NCI-H345 (cell line): ENCODE results near the gene TCF25.
A peak's percentile ranks its signal among the peaks of the same experiment; 100 is the strongest.

Experiments used
- DNase-seq: peaks from one replicate; lab custom pipeline; 2025; lab: John Stamatoyannopoulos, UW

Gene TCF25

DNA sequence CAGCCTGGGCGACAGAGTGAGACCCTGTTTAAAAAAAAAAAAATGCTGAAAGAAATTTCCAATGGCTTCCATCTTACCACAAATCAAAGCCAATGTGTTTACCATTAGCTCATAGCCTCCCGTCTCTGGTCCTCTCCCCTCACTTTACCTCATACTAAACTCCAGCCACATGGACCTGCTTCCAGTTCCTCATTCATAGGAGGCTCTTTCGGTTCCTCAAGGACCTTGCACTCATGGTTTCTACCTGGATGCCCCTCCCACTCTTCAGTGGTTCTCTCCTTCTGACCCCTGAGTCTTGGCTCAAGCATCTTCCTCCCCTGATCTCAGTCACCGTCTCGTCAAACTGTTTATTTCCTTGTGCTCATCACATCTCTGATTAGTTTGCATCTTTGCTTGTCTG, 71.4 kb downstream of the TCF25 start:
- no peak for DNase-seq

DNA sequence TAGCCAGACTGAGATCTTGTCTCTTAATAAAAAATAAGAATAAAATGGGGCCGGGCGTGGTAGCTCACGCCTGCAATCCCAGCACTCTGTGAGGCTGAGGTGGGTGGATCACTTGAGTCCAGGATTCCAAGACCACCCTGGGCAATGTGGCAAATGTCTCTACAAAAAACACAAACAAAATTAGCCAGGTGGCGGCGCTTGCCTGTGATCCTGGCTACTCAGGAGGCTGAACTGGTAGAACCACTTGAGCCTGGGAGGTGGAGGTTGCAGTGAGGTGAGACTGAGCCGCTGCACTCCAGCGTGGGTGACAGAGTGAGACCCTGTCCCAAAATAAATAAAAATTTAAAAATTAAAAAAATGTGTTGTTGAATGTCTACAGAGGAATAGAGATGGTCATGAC, 72.3 kb downstream of the TCF25 start:
- peak; percentile 33 for DNase-seq

DNA sequence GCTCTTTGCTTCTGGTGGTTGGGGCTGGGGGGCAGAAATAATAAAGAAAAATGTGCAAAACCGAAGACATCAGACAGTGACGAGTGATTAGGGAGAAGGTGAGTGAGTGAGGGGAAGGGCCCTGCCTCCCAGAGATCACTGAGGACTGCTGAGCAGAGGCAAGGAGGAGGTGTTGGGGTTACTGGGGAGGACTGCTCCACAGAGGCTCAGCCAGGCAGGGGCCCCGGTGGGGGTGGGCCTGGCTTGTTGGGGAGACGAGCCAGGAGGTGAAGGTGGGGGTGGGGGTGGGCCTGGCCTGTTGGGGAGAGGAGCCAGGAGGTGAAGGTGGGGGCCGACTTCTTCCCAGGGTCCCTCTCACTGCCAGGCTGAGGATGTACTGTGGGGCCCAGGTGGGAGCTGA, 73.1 kb downstream of the TCF25 start:
- no peak for DNase-seq

GRCh38 chr16:89949121-89949742, 75.8 kb downstream of the TCF25 start:
- no peak for DNase-seq

DNA sequence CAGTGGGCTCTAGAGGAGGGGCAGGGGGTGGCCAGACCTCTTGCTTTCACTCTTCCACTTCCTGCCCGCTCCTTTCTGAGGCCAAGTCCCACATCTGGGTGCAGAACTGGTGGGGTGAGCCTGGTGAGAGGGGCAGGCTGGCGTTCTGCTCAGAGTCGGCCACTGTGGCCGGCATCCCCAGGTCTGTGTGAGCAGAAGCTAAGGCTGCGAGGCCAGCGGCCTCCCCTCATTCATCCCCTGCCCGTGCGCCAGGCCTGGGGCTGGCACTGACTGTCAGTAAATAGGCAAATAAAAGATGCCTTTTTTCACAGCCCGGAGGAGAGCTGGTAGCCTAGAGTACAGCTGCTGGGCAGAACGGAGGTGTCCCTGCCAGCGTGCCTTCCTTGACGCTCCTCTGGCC, 76.4 kb downstream of the TCF25 start:
- DNase-seq = no peak

- no peak for DNase-seq
Observed at GRCh38 chr16:89951509-89951908, 78.1 kb downstream of the TCF25 start.

GRCh38 chr16:89952049-89952448, 78.7 kb downstream of the TCF25 start:
- DNase-seq = no peak

GRCh38 chr16:89952551-89952950, 79.2 kb downstream of the TCF25 start:
- DNase-seq = no peak

GRCh38 chr16:89953671-89954406, 80.4 kb downstream of the TCF25 start:
- no peak for DNase-seq

DNA sequence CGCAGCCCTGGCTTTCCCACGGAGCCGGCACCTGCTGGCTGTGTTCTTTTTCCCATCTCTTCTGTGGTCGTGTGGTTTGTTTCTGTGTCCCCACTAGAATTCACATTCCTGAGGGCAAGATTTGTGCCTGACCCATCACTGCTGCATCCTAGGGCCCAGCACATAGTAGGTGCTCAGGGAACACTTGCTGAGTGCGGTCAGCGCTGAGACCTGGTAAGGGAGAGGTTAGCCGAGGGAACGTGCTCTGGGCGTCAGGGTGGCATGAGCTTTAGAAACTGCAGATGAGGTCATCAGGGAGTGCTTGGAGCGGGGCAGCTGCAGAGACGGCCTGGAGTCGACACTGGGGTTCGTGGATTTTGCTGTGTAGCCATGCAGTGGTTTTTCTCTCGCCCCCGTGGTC, 81.1 kb downstream of the TCF25 start:
- DNase-seq = no peak

GRCh38 chr16:89955001-89955685, 81.8 kb downstream of the TCF25 start:
- no peak for DNase-seq

- no peak for DNase-seq
Observed at GRCh38 chr16:89956505-89957215, 83.3 kb downstream of the TCF25 start.

- DNase-seq = no peak
Observed at GRCh38 chr16:89957216-89957785, 83.9 kb downstream of the TCF25 start.

GRCh38 chr16:89958068-89958467, 84.7 kb downstream of the TCF25 start:
- DNase-seq = no peak

GRCh38 chr16:89958596-89958995, 85.2 kb downstream of the TCF25 start:
- no peak for DNase-seq

DNA sequence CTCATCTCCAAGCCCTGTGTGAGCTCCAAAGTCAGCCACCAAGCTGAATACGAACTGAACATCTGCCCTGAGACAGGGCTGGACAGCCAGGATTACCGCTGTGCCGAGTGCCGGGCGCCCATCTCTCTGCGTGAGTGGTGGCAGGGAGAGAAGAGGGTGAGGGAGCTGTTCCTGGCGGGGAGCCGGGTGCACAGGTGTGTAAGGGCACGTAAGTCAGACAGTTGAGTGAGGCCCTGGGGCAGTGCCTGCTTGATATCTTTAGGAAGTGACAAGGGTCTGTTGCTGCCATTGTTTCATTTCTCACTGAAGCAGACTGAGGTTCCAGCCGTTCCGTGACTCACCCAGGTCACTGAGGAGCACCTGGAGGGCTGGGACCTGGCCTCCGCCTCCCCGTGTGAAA, 87.6 kb downstream of the TCF25 start:
- no peak for DNase-seq
